Measurements from ENCODE around the gene NHP2.

NHP2 gene

DNA sequence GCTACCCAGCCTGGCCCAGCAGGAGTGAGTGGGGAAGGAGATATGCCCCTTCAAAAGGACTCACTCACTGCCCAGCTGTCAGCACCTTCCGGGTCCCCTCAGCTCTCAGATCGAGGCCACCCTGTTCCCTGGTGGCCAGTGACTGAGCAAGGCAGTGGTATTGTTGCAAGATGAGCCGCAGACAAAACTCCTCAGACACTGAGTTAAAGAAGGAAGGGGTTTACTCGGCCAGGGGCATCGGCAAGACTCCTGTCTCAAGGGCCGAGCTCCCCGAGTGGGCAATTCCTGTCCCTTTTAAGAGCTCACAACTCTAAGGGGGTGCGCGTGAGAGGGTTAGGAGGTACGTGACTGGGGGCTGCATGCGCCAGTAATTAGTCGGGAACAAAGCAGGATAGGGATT, 50.1 kb downstream of the NHP2 start:
- Histone ChIP-seq H3K18ac (ENCODE audit: low read depth in 1 of 2, low read length in 2 of 2) (no peak overlapping the region), H3K9ac (ENCODE audit: low read length) (no peak overlapping the region), H3K9me3 (ENCODE audit: control insufficient read depth, low read length) (no peaks in the 10 kb centered on the region), H3K4ac (ENCODE audit: low read depth in 1 of 2, low read length in 2 of 2) (no peak overlapping the region), H2AFZ (ENCODE audit: low read depth, low read length) (no peak overlapping the region), H3K4me1 (ENCODE audit: control insufficient read depth, insufficient read depth, low read depth, low read length) (peaks cover 1% of the 10 kb centered on the region), H4K91ac (ENCODE audit: low read length) (no peak overlapping the region), H4K8ac (ENCODE audit: low read length) (no peak overlapping the region), H2BK5ac (ENCODE audit: low read depth, low read length, poor library complexity, severe bottlenecking) (no peak overlapping the region), H3K14ac (ENCODE audit: low read length in 2 of 2) (no peak overlapping the region), H3K79me1 (replicated peaks; ENCODE audit: low read length, poor library complexity, severe bottlenecking) (no peaks in the 10 kb centered on the region), H2BK15ac (ENCODE audit: low read depth, poor library complexity, severe bottlenecking) (no peak overlapping the region), H2BK12ac (ENCODE audit: low read length in 2 of 2) (no peak overlapping the region), H3K36me3 (ENCODE audit: control insufficient read depth in 1 of 2, insufficient read depth in 2 of 2, low read depth in 1 of 2, low read length in 2 of 2) (no peaks in the 10 kb centered on the region), H3K4me3 (ENCODE audit: insufficient read depth in 1 of 2, low read depth in 1 of 2, low read length in 2 of 2) (no peak overlapping the region), H3K27ac (ENCODE audit: low read length, poor library complexity, severe bottlenecking) (no peak overlapping the region), H2AK5ac (ENCODE audit: low read length, severe bottlenecking) (no peak overlapping the region), H3K23ac (ENCODE audit: low read length in 2 of 2) (no peak overlapping the region), H3K27me3 (ENCODE audit: control insufficient read depth in 1 of 2, insufficient read depth in 1 of 2, low read length in 2 of 2) (peaks cover 7 to 15% of the 10 kb centered on the region in 2 experiments), H3K4me2 (ENCODE audit: low read length, poor library complexity, severe bottlenecking) (no peak overlapping the region), H2BK120ac (ENCODE audit: low read depth, low read length) (no peak overlapping the region)
- 84% methylated on average over 11 of the region's 12 CpGs for WGBS
- DNase-seq, result no peak

All from mesenchymal stem cell (in vitro differentiated cells and primary cell).